DMS153 (cell line): ENCODE data around the gene OPTN.

Source experiments
- DNase-seq: peaks from one replicate; lab custom pipeline; 2025; lab: John Stamatoyannopoulos, UW

Gene OPTN

DNA sequence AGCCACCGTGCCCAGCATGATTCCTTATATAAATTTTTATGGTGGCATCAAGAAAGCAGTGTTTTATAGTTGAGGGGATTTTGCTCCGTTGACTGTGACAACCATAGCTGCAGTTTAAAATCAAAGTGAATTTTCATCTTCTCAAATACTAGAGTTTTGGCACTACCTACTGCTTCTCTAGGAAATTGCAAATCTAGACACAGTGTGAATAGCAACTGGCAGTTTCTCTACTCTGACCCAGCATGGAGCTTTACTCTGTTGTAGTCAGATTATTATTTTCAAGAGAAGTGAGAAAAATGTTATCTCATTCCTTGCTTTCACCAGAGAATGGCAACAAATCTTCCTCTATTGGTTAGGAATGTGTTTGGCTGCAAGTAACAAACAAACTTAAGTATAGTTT, 84.3 kb downstream of the OPTN start:
- DNase-seq, result no peak

DNA sequence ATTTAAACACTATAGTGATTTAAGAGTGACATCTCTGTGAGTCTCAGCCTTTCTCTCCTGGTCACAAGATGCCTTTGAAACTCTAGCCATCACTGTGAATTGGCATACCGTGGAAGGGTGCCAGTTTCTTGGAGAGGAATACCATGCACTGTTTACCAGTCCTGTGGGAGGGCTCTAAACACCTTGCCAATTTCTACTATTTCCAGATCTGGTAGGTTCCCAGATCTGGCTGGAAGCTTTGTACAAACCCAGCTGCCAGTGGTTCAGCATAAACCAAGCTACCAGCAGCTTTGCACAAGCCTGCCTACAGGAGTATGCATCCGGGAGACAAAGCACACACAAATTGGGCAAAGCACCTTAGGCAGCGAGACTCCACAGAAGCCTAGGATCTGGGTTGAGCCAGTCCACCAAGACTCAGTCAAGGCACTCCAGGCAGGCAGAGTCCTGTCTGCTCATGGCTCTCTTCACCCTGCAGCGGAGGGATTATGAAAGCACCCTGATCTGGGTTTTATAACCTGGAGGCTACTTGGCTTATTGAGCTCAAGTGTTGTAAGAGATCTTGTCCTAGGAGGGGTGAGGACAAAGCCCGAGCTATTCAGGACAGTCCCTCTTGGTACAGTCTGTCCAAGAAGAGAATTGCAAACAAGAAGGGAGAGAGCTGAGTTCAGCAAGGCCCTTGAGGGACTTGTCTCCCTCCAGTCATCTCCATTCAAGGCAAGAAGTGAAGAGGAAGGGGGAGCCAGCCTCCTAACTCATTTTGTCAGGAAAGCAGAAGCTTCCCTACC, 85.0 kb downstream of the OPTN start:
- DNase-seq, result no peak

DNA sequence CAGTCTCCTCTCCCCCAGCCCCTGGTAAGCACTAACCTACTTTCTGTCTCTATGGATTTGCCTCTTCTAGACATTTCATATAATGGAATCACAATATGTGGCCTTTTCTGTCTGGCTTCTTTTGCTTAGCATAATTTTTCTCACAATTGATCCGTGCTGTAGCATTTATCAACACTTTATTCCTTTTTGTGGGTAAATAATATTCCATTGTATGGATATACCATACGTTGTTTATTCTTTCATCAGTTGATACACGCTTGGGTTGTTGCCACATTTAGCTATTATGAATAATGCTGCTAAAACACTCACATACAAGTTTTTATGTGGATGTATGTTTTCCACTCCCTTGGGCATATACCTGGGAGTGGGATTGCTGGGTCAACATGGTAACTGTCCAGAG, 87.2 kb downstream of the OPTN start:
- no peak for DNase-seq
